ENCODE data around the gene GFER. TPM values are rescaled to one million over a fixed set of nuclear protein-coding genes. Genes with fewer than 3 reads are reported as not detected.

GFER gene
- total RNA-seq, 2 experiments from 2014 or later = 33.5 to 33.9 TPM

DNA sequence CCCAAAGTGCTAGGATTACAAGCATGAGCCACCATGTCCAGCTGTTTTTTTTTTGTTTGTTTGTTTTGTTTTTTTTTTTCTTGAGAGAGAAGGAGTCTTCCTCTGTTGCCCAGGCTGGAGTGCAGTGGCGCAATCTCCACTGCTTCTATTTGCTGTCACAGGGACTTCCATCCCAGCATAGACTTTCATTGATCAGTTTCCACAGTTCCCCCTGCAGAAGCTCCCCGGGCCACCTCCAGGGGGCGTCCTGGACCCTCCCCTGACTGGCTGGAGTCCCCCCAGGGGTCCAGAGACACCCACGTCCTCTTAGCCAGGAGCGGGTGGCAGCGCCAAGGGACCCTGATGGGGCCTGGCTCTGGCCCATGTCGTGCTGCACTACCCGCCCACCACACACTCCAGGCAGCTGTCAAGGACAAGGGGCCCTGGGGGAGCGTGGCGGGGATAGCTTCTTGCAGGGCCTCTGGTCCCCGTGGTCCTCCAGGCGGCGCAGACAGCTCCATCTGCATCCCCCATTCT, 32.5 kb downstream of the GFER start:
- ChIA-PET POLR2A (no interaction called here), CTCF (interaction anchor here (1.0 to 1.7 kb wide), 8 partner anchors 8 to 124 kb away, joined by 3 to 8 read pairs (median 4); partner anchors contain the start of gene PKD1)
- Mint-ChIP-seq H3K27me3 (peaks cover 12% of the 10 kb centered on the region), H3K4me3 (no peak overlapping the region), H3K36me3 (ENCODE audit: low read depth) (peaks cover under 1% of the 10 kb centered on the region), H3K4me1 (ENCODE audit: low read depth) (peaks cover 5% of the 10 kb centered on the region), H3K9me3 (no peaks in the 10 kb centered on the region), H3K27ac (no peak overlapping the region)
- DNase-seq (peak; percentile 38), ATAC-seq (peak; percentile 24)
- TF ChIP-seq, protein P1, sequence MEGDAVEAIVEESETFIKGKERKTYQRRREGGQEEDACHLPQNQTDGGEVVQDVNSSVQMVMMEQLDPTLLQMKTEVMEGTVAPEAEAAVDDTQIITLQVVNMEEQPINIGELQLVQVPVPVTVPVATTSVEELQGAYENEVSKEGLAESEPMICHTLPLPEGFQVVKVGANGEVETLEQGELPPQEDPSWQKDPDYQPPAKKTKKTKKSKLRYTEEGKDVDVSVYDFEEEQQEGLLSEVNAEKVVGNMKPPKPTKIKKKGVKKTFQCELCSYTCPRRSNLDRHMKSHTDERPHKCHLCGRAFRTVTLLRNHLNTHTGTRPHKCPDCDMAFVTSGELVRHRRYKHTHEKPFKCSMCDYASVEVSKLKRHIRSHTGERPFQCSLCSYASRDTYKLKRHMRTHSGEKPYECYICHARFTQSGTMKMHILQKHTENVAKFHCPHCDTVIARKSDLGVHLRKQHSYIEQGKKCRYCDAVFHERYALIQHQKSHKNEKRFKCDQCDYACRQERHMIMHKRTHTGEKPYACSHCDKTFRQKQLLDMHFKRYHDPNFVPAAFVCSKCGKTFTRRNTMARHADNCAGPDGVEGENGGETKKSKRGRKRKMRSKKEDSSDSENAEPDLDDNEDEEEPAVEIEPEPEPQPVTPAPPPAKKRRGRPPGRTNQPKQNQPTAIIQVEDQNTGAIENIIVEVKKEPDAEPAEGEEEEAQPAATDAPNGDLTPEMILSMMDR (IDR thresholded peaks at IDR 0.05) = peak; percentile 69
- intact Hi-C loops (cut with micrococcal nuclease) = no loop called here

DNA sequence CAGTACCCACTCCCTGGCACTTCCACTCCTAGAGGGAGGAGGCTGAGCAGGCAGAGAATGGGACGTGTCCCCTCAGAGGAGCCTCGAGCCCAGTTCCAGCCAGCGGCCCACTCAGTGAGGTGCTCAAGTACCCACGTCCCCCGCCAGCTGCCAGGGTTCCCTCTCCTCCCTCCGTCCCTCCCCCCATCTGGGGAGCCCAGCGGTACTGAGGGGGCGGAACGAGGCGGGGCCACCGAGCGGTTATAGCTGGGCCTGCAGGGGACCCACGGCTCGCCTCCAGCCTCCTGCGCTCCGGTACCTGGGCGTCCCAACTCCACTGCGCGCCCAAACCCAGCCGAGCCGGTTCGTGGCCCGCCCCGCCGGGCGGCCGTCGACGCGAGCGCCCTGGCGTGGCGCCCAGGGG, 35.5 kb downstream of the GFER start, which contains the start of gene NPW:
TSS of gene NPW (plus strand) at position 268 of the 403 bp plus-strand sequence.
- Mint-ChIP-seq H3K4me1 (ENCODE audit: low read depth) (peaks cover 16% of the 10 kb centered on the region), H3K27ac (no peak within 1 kb of the TSS), H3K36me3 (ENCODE audit: low read depth) (peaks cover 4% of the 10 kb centered on the region), H3K27me3 (peaks cover 18% of the 10 kb centered on the region), H3K9me3 (no peaks in the 10 kb centered on the region), H3K4me3 (peak within 1 kb of the TSS; percentile 69)
- ATAC-seq = peak; percentile 37
- TF ChIP-seq, protein P1 (IDR thresholded peaks at IDR 0.05) = no peak
- peak; percentile 71 for DNase-seq
- POLR2A ChIA-PET = interaction anchor here (0.6 to 3.1 kb wide), 8 partner anchors 8 to 136 kb away, joined by 3 to 20 read pairs (median 5); partner anchors contain the start of genes RPS2 and TRAF7
- CTCF ChIA-PET = interaction anchor here (1.0 to 3.4 kb wide), 2 partner anchors 16 to 21 kb away, joined by 3 to 13 read pairs; no protein-coding TSS in a partner anchor
- intact Hi-C loops (cut with micrococcal nuclease) = no loop called here

DNA sequence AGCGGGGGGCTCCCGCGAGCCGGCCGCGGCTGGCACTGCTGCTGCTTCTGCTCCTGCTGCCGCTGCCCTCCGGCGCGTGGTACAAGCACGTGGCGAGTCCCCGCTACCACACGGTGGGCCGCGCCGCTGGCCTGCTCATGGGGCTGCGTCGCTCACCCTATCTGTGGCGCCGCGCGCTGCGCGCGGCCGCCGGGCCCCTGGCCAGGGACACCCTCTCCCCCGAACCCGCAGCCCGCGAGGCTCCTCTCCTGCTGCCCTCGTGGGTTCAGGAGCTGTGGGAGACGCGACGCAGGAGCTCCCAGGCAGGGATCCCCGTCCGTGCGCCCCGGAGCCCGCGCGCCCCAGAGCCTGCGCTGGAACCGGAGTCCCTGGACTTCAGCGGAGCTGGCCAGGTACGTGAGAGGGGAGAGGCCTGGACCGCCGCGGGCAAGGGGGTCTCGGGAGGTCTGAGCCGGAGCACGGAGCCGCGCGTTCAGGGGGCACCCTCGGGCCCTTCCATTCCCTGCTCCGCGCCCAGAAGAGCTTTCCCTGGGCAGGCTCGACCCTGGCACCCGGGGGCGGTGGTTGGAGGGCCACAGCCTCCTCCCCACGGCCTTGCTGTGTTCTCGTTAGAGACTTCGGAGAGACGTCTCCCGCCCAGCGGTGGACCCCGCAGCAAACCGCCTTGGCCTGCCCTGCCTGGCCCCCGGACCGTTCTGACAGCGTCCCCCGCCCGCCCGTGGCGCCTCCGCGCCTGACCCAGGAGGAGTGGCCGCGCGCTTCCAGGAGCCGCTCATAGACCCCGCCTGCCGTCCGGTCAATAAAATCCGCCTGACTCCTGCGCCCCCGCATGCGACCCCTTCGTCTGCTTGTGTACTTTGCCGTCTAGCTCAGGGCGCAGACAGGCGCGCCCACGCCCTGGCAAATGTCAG, 36.2 kb downstream of the GFER start:
- DNase-seq = peak; percentile 57
- TF ChIP-seq, protein P1 (IDR thresholded peaks at IDR 0.05) = no peak
- no peaks in the 10 kb centered on the region for H3K9me3 Mint-ChIP-seq
- ChIA-PET POLR2A (interaction anchor here (0.6 to 3.1 kb wide), 8 partner anchors 8 to 135 kb away, joined by 3 to 20 read pairs (median 5); partner anchors contain the start of genes RPS2 and TRAF7), CTCF (interaction anchor here (1.0 to 3.4 kb wide), 3 partner anchors 17 to 121 kb away, joined by 3 to 13 read pairs (median 5); no protein-coding TSS in a partner anchor)
- no peak for ATAC-seq
- H3K36me3 Mint-ChIP-seq (ENCODE audit: low read depth) = peaks cover 4% of the 10 kb centered on the region
- peaks cover 18% of the 10 kb centered on the region for H3K27me3 Mint-ChIP-seq
- intact Hi-C loops (cut with micrococcal nuclease) = no loop called here
- H3K4me1 Mint-ChIP-seq (ENCODE audit: low read depth) = peaks cover 16% of the 10 kb centered on the region
- peak overlapping the region; percentile 69 for H3K4me3 Mint-ChIP-seq
- no peak overlapping the region for H3K27ac Mint-ChIP-seq

DNA sequence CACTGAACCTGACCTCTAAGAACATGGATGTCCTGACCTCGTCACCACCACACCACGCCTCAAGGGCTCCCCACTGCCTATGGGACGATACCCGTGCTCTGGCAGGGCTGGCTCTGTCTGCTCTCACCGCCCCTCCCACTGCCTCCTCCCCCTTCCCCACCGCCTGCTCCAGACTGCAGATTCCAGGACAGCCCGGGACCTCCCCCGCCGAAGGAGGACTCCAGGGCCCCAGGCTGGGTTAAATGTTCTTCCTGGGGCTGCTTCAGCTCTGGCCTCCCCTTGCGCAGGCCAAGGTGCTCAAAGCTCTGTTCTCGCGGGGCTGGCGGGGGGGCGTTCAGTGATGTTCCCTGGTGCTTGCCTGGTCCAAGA, 38.7 kb downstream of the GFER start:
- H3K27ac Mint-ChIP-seq = no peak overlapping the region
- no peaks in the 10 kb centered on the region for H3K9me3 Mint-ChIP-seq
- intact Hi-C loops (cut with micrococcal nuclease) = loop anchor here (2.0 kb wide), 1 partner anchor 118 kb away; no protein-coding TSS in a partner anchor
- ChIA-PET CTCF (interaction anchor here (0.6 to 3.8 kb wide), 18 partner anchors 9 to 236 kb away, joined by 3 to 46 read pairs (median 4); partner anchors contain the start of genes NTHL1, PKD1, TRAF7 and TSC2), POLR2A (interaction anchor here (0.7 to 2.4 kb wide), 8 partner anchors 18 to 132 kb away, joined by 3 to 12 read pairs (median 3); partner anchors contain the start of genes NTHL1, RPS2, TRAF7 and TSC2)
- H3K4me1 Mint-ChIP-seq (ENCODE audit: low read depth) = peaks cover 23% of the 10 kb centered on the region
- H3K4me3 Mint-ChIP-seq = peak overlapping the region; percentile 49
- TF ChIP-seq, protein P1 (IDR thresholded peaks at IDR 0.05) = no peak
- H3K27me3 Mint-ChIP-seq = peaks cover 25% of the 10 kb centered on the region
- DNase-seq (no peak), ATAC-seq (peak; percentile 26)
- H3K36me3 Mint-ChIP-seq (ENCODE audit: low read depth) = peaks cover 4% of the 10 kb centered on the region
